K562 (cell line): ENCODE data around the gene PLSCR3. TPM values are rescaled to one million over a fixed set of nuclear protein-coding genes. Genes with fewer than 3 reads are reported as not detected.
A peak's percentile ranks its signal among the peaks of the same experiment; 100 is the strongest.

Experiments
- GATAD2B ChIP-seq: fragments of 450-650 bp; IDR thresholded peaks from 2 replicates; pipeline ENCODE4 v1.6.1; 2017; ENCODE audit warnings: mild to moderate bottlenecking, borderline replicate concordance
- KDM5B ChIP-seq: fragments of 200-600 bp; sonication (generic); IDR thresholded peaks from 2 replicates; pipeline ENCODE4 v1.6.1; 2012; ENCODE audit warnings: low read depth, mild to moderate bottlenecking, moderate library complexity, low read length, control low read depth, inconsistent platforms; ENCODE audit not compliant: insufficient replicate concordance
- POLR2G ChIP-seq: fragments of 200-400 bp; formaldehyde crosslinking; IDR thresholded peaks from 2 replicates; pipeline ENCODE4 v1.6.1; 2017; ENCODE audit warnings: low read depth, mild to moderate bottlenecking, antibody characterized with exemption, low read length, moderate library complexity
- RB1 ChIP-seq: fragments of 450-650 bp; IDR thresholded peaks from 2 replicates; pipeline ENCODE4 v1.6.1; 2017; ENCODE audit warnings: low read depth, mild to moderate bottlenecking
- TCF7L2 ChIP-seq: fragments of 150-350 bp; IDR thresholded peaks from 2 replicates; pipeline ENCODE4 v1.6.1; 2016; ENCODE audit warnings: low read depth, mild to moderate bottlenecking, low read length, moderate library complexity
- ZNF384 ChIP-seq: IDR thresholded peaks from 2 replicates; pipeline ENCODE4 v1.6.1; 2012; ENCODE audit warnings: low read depth, low read length, improper control_type of control experiment
- ZNF699 ChIP-seq: fragments of 250-450 bp; sonication (Bioruptor Pico); IDR thresholded peaks from 2 replicates; pipeline ENCODE4 v1.8.0; 2021; ENCODE audit warnings: mild to moderate bottlenecking, moderate library complexity; ENCODE audit not compliant: insufficient replicate concordance
- polyA plus RNA-seq, 8 experiments: library from polyadenylated mRNA; depleted of rRNA in 4 of 8; stranded (reverse) in 5 of 8; unstranded in 3 of 8; fragments of >200 nt; fragmentation: Nextera tagmentation in 2 of 8; fragmentation: Illumina TruSeq in 1 of 8; extraction: Ambion mirVana in 2 of 8; extraction: Trizol in 1 of 8; gene quantifications; 2 replicates each; pipeline versions ENCODE4 v1.2.1 to v1.2.3, GENCODE V29; 2011 to 2014; ENCODE audit warnings: inconsistent platforms in 1 of 8, missing spikeins in 1 of 8
- total RNA-seq, 7 experiments: library from RNA; depleted of rRNA in 6 of 7; stranded (reverse); fragments of >200 nt in 6 of 7; fragmentation: Illumina TruSeq in 2 of 7; extraction: Trizol in 2 of 7; gene quantifications; 2 replicates each; pipeline versions ENCODE4 v1.2.1 to v1.2.3, GENCODE V29; 2011 to 2021; ENCODE audit warnings: low replicate concordance in 1 of 7
- TF ChIP-seq, protein P1 (sequence below), 3 experiments: fragments of 200-800 bp in 1 of 3; fragments of 250-450 bp in 1 of 3; fragments of 450-650 bp in 1 of 3; sonication (Bioruptor Pico) in 1 of 3; sonication (Bioruptor generic) in 1 of 3; formaldehyde crosslinking in 1 of 3; IDR thresholded peaks; 2 replicates each; pipeline versions ENCODE4 v1.6.1 to v1.8.0; 2016 to 2022; ENCODE audit warnings: mild to moderate bottlenecking in 2 of 3, missing genetic modification characterization in 2 of 3, missing compliant biosample characterization in 1 of 3, moderate library complexity in 1 of 3

PLSCR3 gene
- total and polyA plus RNA-seq, 9 of the 15 experiments (the other 6 are each of a cell fraction or from before 2014, with no cell fraction given): 3.2 to 16.8 (median 4.5) TPM

DNA sequence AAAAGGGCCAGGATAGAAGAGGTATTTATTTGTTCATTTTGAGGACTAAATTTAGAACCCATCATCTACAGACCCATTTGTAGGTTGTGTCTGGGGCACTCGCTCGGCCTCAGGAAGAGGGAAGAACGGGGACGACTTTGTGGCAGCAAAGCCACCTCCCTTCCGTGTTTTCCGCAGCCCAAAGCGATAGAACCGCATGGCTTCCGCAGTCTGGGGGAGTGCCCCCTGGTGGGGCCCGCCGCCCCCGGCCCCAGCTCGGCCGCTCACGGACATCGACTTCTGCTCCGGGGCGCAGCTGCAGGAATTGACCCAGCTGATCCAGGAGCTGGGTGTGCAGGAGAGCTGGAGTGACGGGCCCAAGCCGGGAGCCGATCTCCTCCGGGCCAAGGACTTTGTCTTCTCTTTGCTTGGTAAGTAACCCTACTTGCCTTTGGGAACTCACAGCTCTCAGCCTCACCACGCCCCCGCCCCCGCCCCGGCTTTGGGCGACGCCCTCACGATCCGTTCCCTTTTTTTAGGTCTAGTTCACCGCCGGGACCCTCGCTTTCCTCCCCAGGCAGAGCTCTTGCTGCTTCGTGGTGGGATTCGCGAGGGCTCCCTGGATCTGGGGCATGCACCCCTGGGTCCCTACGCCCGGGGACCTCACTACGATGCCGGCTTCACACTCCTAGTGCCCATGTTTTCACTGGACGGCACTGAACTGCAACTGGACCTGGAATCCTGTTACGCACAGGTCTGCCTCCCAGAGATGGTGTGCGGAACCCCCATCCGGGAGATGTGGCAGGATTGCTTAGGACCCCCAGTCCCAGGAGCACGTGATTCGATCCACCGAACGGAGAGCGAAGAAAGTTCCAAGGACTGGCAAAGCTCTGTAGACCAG is 41.6 kb upstream of the PLSCR3 start (continued):
- TF ChIP-seq, protein P1, sequence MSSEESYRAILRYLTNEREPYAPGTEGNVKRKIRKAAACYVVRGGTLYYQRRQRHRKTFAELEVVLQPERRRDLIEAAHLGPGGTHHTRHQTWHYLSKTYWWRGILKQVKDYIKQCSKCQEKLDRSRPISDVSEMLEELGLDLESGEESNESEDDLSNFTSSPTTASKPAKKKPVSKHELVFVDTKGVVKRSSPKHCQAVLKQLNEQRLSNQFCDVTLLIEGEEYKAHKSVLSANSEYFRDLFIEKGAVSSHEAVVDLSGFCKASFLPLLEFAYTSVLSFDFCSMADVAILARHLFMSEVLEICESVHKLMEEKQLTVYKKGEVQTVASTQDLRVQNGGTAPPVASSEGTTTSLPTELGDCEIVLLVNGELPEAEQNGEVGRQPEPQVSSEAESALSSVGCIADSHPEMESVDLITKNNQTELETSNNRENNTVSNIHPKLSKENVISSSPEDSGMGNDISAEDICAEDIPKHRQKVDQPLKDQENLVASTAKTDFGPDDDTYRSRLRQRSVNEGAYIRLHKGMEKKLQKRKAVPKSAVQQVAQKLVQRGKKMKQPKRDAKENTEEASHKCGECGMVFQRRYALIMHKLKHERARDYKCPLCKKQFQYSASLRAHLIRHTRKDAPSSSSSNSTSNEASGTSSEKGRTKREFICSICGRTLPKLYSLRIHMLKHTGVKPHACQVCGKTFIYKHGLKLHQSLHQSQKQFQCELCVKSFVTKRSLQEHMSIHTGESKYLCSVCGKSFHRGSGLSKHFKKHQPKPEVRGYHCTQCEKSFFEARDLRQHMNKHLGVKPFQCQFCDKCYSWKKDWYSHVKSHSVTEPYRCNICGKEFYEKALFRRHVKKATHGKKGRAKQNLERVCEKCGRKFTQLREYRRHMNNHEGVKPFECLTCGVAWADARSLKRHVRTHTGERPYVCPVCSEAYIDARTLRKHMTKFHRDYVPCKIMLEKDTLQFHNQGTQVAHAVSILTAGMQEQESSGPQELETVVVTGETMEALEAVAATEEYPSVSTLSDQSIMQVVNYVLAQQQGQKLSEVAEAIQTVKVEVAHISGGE (CRISPR knock-in tag; IDR thresholded peaks at IDR 0.05): no peak
- TF ChIP-seq ZNF384 (no peak), TCF7L2 (no peak), POLR2G (peak; percentile 77), KDM5B (no peak), ZNF699 (no peak), GATAD2B (peak; percentile 37; the same call in 1 of the 2 replicates), RB1 (no peak)
